IMR-90 (cell line): ENCODE results near the gene RIPOR3. TPM values are rescaled to one million over a fixed set of nuclear protein-coding genes. Genes with fewer than 3 reads are reported as not detected.

Experiments used
- ATAC-seq: fragments of 200-7000 bp; cut with Tn5 transposase; 2 replicates; pipeline ENCODE4 v1.9.1; 2020; ENCODE audit warnings: low read depth, mild to moderate bottlenecking, moderate library complexity
- BruUV-seq: library from RNA; stranded (reverse); fragments of 400-500 nt; replicated peaks from 2 replicates; lab custom pipeline; 2021; lab: Mats Ljungman, UMichigan
- CTCF ChIA-PET: fragments of 300-600 bp; formaldehyde crosslinking; extraction: SDS; loops from one replicate; lab custom pipeline; 2021; ENCODE audit warnings: antibody characterized with exemption; lab: Yijun Ruan, JAX
- POLR2A ChIA-PET: fragments of 300-600 bp; sonication (Branson Sonifier 250); formaldehyde crosslinking; loops from one replicate; lab custom pipeline; 2022; ENCODE audit warnings: antibody characterized with exemption; ENCODE audit not compliant: unreplicated experiment; lab: Charles Lee
- DNase-seq: peaks from one replicate; pipeline ENCODE4 v3.0.0; 2013
- H2AFZ ChIP-seq: replicated peaks from 2 replicates; pipeline ENCODE3; 2013; ENCODE audit warnings: low read length, mild to moderate bottlenecking; ENCODE audit not compliant: poor library complexity
- H2AK5ac ChIP-seq: 2 replicates; pipeline ENCODE4 v1.6.1; 2013; ENCODE audit warnings: low read depth, low read length, inconsistent platforms
- H2AK9ac ChIP-seq: replicated peaks from 2 replicates; pipeline ENCODE3; 2013; ENCODE audit warnings: mild to moderate bottlenecking, low read depth, low read length, moderate library complexity; ENCODE audit not compliant: poor library complexity
- H2BK120ac ChIP-seq: 2 replicates; pipeline ENCODE4 v1.6.1; 2013; ENCODE audit warnings: low read depth, low read length, inconsistent platforms
- H2BK15ac ChIP-seq: 3 replicates; pipeline ENCODE4 v1.6.1; 2013; ENCODE audit warnings: low read depth, low read length, inconsistent platforms
- H2BK20ac ChIP-seq: 2 replicates; pipeline ENCODE4 v1.6.1; 2013; ENCODE audit warnings: low read depth, mild to moderate bottlenecking, inconsistent platforms, low read length, moderate library complexity
- H2BK5ac ChIP-seq: 2 replicates; pipeline ENCODE4 v1.6.1; 2013; ENCODE audit warnings: mild to moderate bottlenecking, low read depth, low read length, inconsistent platforms; ENCODE audit not compliant: poor library complexity, severe bottlenecking
- H3K14ac ChIP-seq: replicated peaks from 2 replicates; pipeline ENCODE4 v1.6.1; 2013; ENCODE audit warnings: low read depth, low read length, inconsistent platforms
- H3K18ac ChIP-seq: 2 replicates; pipeline ENCODE4 v1.6.1; 2013; ENCODE audit warnings: low read depth, low read length, control low read depth
- H3K23ac ChIP-seq: 2 replicates; pipeline ENCODE4 v1.6.1; 2013; ENCODE audit warnings: low read depth, low read length, inconsistent platforms
- H3K27ac ChIP-seq: 2 replicates; pipeline ENCODE4 v1.5.1; 2013; ENCODE audit warnings: mild to moderate bottlenecking, control low read depth, low read length; ENCODE audit not compliant: insufficient read depth
- H3K27me3 ChIP-seq: 2 replicates; pipeline ENCODE4 v1.6.1; 2013; ENCODE audit warnings: low read length; ENCODE audit not compliant: control insufficient read depth, insufficient read depth
- H3K36me3 ChIP-seq: 2 replicates; pipeline ENCODE4 v1.6.1; 2013; ENCODE audit warnings: low read length, mixed read lengths; ENCODE audit not compliant: control insufficient read depth, insufficient read depth
- H3K4ac ChIP-seq: 2 replicates; pipeline ENCODE4 v1.6.1; 2013; ENCODE audit warnings: low read depth, low read length, inconsistent platforms
- H3K4me1 ChIP-seq: 2 replicates; pipeline ENCODE4 v1.6.1; 2013; ENCODE audit warnings: low read length, mixed read lengths; ENCODE audit not compliant: control insufficient read depth, insufficient read depth
- H3K4me2 ChIP-seq: 2 replicates; pipeline ENCODE4 v1.6.1; 2013; ENCODE audit warnings: low read depth, mild to moderate bottlenecking, control low read depth, low read length, moderate library complexity
- H3K4me3 ChIP-seq: 2 replicates; pipeline ENCODE4 v1.5.1; 2013; ENCODE audit warnings: low read depth, mild to moderate bottlenecking, control low read depth, low read length, moderate library complexity; ENCODE audit not compliant: insufficient read depth
- H3K56ac ChIP-seq: 2 replicates; pipeline ENCODE4 v1.6.1; 2013; ENCODE audit warnings: low read length, inconsistent platforms; ENCODE audit not compliant: insufficient read depth; ENCODE audit errors: extremely low read depth
- H3K79me1 ChIP-seq, 2 experiments: 2 replicates each; pipeline ENCODE4 v1.6.1; 2013; ENCODE audit warnings: low read length in 2 of 2, inconsistent platforms in 1 of 2, low read depth in 1 of 2
- H3K9ac ChIP-seq: 2 replicates; pipeline ENCODE4 v1.6.1; 2013; ENCODE audit warnings: low read depth, low read length, control low read depth
- H3K9me1 ChIP-seq: 2 replicates; pipeline ENCODE4 v1.6.1; 2013; ENCODE audit warnings: low read length, inconsistent platforms; ENCODE audit not compliant: insufficient read depth
- H3K9me3 ChIP-seq: 2 replicates; pipeline ENCODE4 v1.6.1; 2013; ENCODE audit warnings: low read length; ENCODE audit not compliant: control insufficient read depth, insufficient read depth
- H4K20me1 ChIP-seq: 2 replicates; pipeline ENCODE4 v1.6.1; 2013; ENCODE audit warnings: low read length, inconsistent platforms; ENCODE audit not compliant: insufficient read depth
- H4K5ac ChIP-seq: 2 replicates; pipeline ENCODE4 v1.6.1; 2013; ENCODE audit warnings: mild to moderate bottlenecking, low read depth, low read length, control low read depth
- H4K8ac ChIP-seq, 2 experiments: 2 replicates each; pipeline ENCODE4 v1.6.1; 2013; ENCODE audit warnings: low read depth in 2 of 2, low read length in 2 of 2, control low read depth in 1 of 2, inconsistent platforms in 1 of 2
- H4K91ac ChIP-seq: 2 replicates; pipeline ENCODE4 v1.6.1; 2013; ENCODE audit warnings: low read depth, low read length, inconsistent platforms; ENCODE audit not compliant: insufficient read depth
- BHLHE40 ChIP-seq: fragments of 150-350 bp; IDR thresholded peaks from 2 replicates; pipeline ENCODE4 v1.6.1; 2016; ENCODE audit warnings: mild to moderate bottlenecking, low read depth, low read length
- CEBPB ChIP-seq: IDR thresholded peaks from 2 replicates; pipeline ENCODE4 v1.6.1; 2012; ENCODE audit warnings: low read depth, low read length, improper control_type of control experiment
- CHD1 ChIP-seq: IDR thresholded peaks from 2 replicates; pipeline ENCODE4 v1.6.1; 2012; ENCODE audit warnings: low read depth, low read length, improper control_type of control experiment
- CTCF ChIP-seq: conservative IDR thresholded peaks from 2 replicates; pipeline ENCODE4 v1.5.1; 2012; ENCODE audit warnings: mild to moderate bottlenecking, low read depth, low read length, improper control_type of control experiment
- ELK1 ChIP-seq: fragments of 150-350 bp; IDR thresholded peaks from 2 replicates; pipeline ENCODE4 v1.6.1; 2016; ENCODE audit warnings: low read depth, mild to moderate bottlenecking, low read length, moderate library complexity, borderline replicate concordance
- FOS ChIP-seq: fragments of 150-350 bp; IDR thresholded peaks from 2 replicates; pipeline ENCODE4 v1.6.1; 2016; ENCODE audit warnings: low read depth, low read length
- MAFK ChIP-seq: IDR thresholded peaks from 2 replicates; pipeline ENCODE4 v1.6.1; 2012; ENCODE audit warnings: low read depth, low read length, improper control_type of control experiment
- MAZ ChIP-seq: IDR thresholded peaks from 2 replicates; pipeline ENCODE4 v1.6.1; 2012; ENCODE audit warnings: low read depth, mild to moderate bottlenecking, low read length, improper control_type of control experiment, moderate library complexity, borderline replicate concordance
- NFE2L2 ChIP-seq: fragments of 150-350 bp; IDR thresholded peaks from 2 replicates; pipeline ENCODE4 v1.6.1; 2016; ENCODE audit warnings: low read depth, mild to moderate bottlenecking, low read length
- POLR2A ChIP-seq: IDR thresholded peaks from 2 replicates; pipeline ENCODE4 v1.6.1; 2012; ENCODE audit warnings: mild to moderate bottlenecking, low read depth, low read length
- RAD21 ChIP-seq: IDR thresholded peaks from 2 replicates; pipeline ENCODE4 v1.6.1; 2012; ENCODE audit warnings: low read length, improper control_type of control experiment
- RCOR1 ChIP-seq: IDR thresholded peaks from 2 replicates; pipeline ENCODE4 v1.6.1; 2012; ENCODE audit warnings: mild to moderate bottlenecking, low read length, improper control_type of control experiment; ENCODE audit not compliant: insufficient replicate concordance
- RFX5 ChIP-seq: IDR thresholded peaks from 2 replicates; pipeline ENCODE4 v1.8.0; 2012; ENCODE audit warnings: low read depth, mild to moderate bottlenecking, low read length, moderate library complexity
- USF2 ChIP-seq: fragments of 150-350 bp; IDR thresholded peaks from 2 replicates; pipeline ENCODE4 v1.6.1; 2017; ENCODE audit warnings: mild to moderate bottlenecking, antibody characterized with exemption, low read length, low read depth
- WGBS, 2 experiments: methylation state at CpG; one replicate each; pipeline versions ENCODE4 v1.1.5 to v1.1.7; 2013; ENCODE audit warnings: missing lambda C conversion rate in 2 of 2; ENCODE audit not compliant: insufficient read length in 1 of 2; ENCODE audit errors: extremely low coverage in 2 of 2; 5-methylcytosine and 5-hydroxymethylcytosine counted together
- dilution Hi-C: fragments of 300-500 bp; cut with HindIII; formaldehyde crosslinking; loops from one replicate; pipeline ENCODE4 v1.14.3; 2018; ENCODE audit warnings: low sequenced_read_pairs; ENCODE audit not compliant: unreplicated experiment
- in situ Hi-C: fragments of 300-500 bp; cut with MboI; formaldehyde crosslinking; loops from 3 replicates; pipeline ENCODE4 v1.14.3; 2019; ENCODE audit warnings: low sequenced_read_pairs, inconsistent platforms, mixed read lengths
- intact Hi-C: fragments of 100-400 bp; cut with micrococcal nuclease; formaldehyde crosslinking; loops from 2 replicates; pipeline ENCODE4 v1.10.0; 2022
- polyA plus RNA-seq, 3 experiments: library from polyadenylated mRNA; depleted of rRNA; stranded (reverse); fragments of >200 nt; gene quantifications; 2 replicates each; pipeline ENCODE4 v1.2.3, GENCODE V29; 2012; ENCODE audit warnings: low replicate concordance in 1 of 3
- total RNA-seq: library from RNA; depleted of rRNA; stranded (reverse); fragments of >200 nt; gene quantifications from 2 replicates; pipeline ENCODE4 v1.2.3, GENCODE V29; 2012

Gene RIPOR3
- total and polyA plus RNA-seq, 2 of the 4 experiments (the other 2 are of a cell fraction) = 0.54 to 1.7 TPM

- Histone ChIP-seq H3K4me1 (peaks cover 8% of the 10 kb centered on the region), H3K14ac (no peak overlapping the region), H3K9ac (no peak overlapping the region), H3K18ac (no peak overlapping the region), H3K4me2 (no peak overlapping the region), H3K79me1 (no peaks in the 10 kb centered on the region), H3K4me3 (no peak overlapping the region), H3K9me1 (peaks cover 13% of the 10 kb centered on the region), H4K91ac (no peak overlapping the region), H2BK15ac (no peak overlapping the region), H4K5ac (no peak overlapping the region), H2BK120ac (no peak overlapping the region), H3K23ac (no peak overlapping the region), H2BK5ac (no peak overlapping the region), H4K8ac (no peak overlapping the region), H2AK5ac (no peak overlapping the region), H3K56ac (no peak overlapping the region), H2AFZ (no peak overlapping the region), H2BK20ac (no peak overlapping the region), H3K9me3 (no peaks in the 10 kb centered on the region), H2AK9ac (no peak overlapping the region), H3K27ac (no peak overlapping the region), H3K27me3 (no peaks in the 10 kb centered on the region), H3K36me3 (no peaks in the 10 kb centered on the region), H3K4ac (no peak overlapping the region), H4K20me1 (no peaks in the 10 kb centered on the region)
- CTCF ChIA-PET = no interaction called here
- no CpG with 5 or more reads among the region's 5 CpGs for WGBS, 2 experiments
- intact Hi-C loops (no loop called here), dilution Hi-C loops (no loop called here), in situ Hi-C loops (no loop called here)
- POLR2A ChIA-PET = interaction anchor here (0.7 kb wide), 1 partner anchor 30 kb away, joined by 10 read pairs; no protein-coding TSS in a partner anchor
- TF ChIP-seq RCOR1 = no peak
- TF ChIP-seq RFX5 = no peak
- TF ChIP-seq CEBPB = no peak
- TF ChIP-seq ELK1 = no peak
- TF ChIP-seq MAZ = no peak
- TF ChIP-seq NFE2L2 = no peak
- no peak for TF ChIP-seq POLR2A
- no peak for TF ChIP-seq RAD21
- TF ChIP-seq FOS = no peak
- TF ChIP-seq CHD1 = no peak
- no peak for TF ChIP-seq USF2
- TF ChIP-seq MAFK = no peak
- TF ChIP-seq BHLHE40 = no peak
- TF ChIP-seq CTCF = no peak
- BruUV-seq = no TSS peak
- ATAC-seq (no peak), DNase-seq (no peak)
These were observed 28.7 kb upstream of the RIPOR3 start for GRCh38 chr20:50720026-50720425.
